OCI-LY7 (cell line): ENCODE data around the gene CLSTN1. TPM values are rescaled to one million over a fixed set of nuclear protein-coding genes. Genes with fewer than 3 reads are reported as not detected.

Source experiments
- BruUV-seq: library from RNA; stranded (reverse); fragments of 400-500 nt; replicated peaks from 2 replicates; lab custom pipeline; 2021; lab: Mats Ljungman, UMichigan
- CTCF ChIA-PET: fragments of 300-600 bp; sonication (Branson Sonifier 250); formaldehyde crosslinking; loops from one replicate; lab custom pipeline; 2022; ENCODE audit warnings: antibody characterized with exemption; ENCODE audit not compliant: unreplicated experiment; lab: Charles Lee
- POLR2A ChIA-PET: fragments of 300-600 bp; sonication (Branson Sonifier 250); formaldehyde crosslinking; loops from one replicate; lab custom pipeline; 2022; ENCODE audit warnings: antibody characterized with exemption; lab: Charles Lee
- DNase-seq: peaks from one replicate; pipeline ENCODE4 v3.0.0-alpha.2; 2015; ENCODE audit warnings: low spot score
- H2AFZ ChIP-seq: fragments of 200-600 bp; sonication (generic), shearing (Covaris generic); 2 replicates; pipeline ENCODE4 v1.6.1; 2014; ENCODE audit warnings: mild to moderate bottlenecking, antibody characterized with exemption, low read length, moderate library complexity
- H3K27ac ChIP-seq: fragments of 200-600 bp; sonication (generic); 2 replicates; pipeline ENCODE4 v1.5.1; 2014; ENCODE audit warnings: mixed run types, low read depth, mild to moderate bottlenecking, moderate library complexity, low read length, inconsistent platforms; ENCODE audit not compliant: poor library complexity, severe bottlenecking
- H3K36me3 ChIP-seq: fragments of 200-600 bp; sonication (generic); 2 replicates; pipeline ENCODE4 v1.6.1; 2014; ENCODE audit warnings: mild to moderate bottlenecking, antibody characterized with exemption, low read length, moderate library complexity, mixed read lengths; ENCODE audit not compliant: insufficient read depth
- H3K4me1 ChIP-seq: fragments of 200-600 bp; sonication (generic); 2 replicates; pipeline ENCODE4 v1.5.1; 2014; ENCODE audit warnings: mild to moderate bottlenecking, low read length; ENCODE audit not compliant: insufficient read depth, poor library complexity, severe bottlenecking
- H3K4me2 ChIP-seq: fragments of 200-600 bp; sonication (generic); 2 replicates; pipeline ENCODE4 v1.6.1; 2014; ENCODE audit warnings: mild to moderate bottlenecking, low read length
- H3K4me3 ChIP-seq: fragments of 200-600 bp; sonication (generic); 2 replicates; pipeline ENCODE4 v1.5.1; 2014; ENCODE audit warnings: mild to moderate bottlenecking, low read depth, low read length; ENCODE audit not compliant: poor library complexity, severe bottlenecking
- H3K79me2 ChIP-seq: fragments of 200-600 bp; sonication (generic); 2 replicates; pipeline ENCODE4 v1.6.1; 2016; ENCODE audit warnings: low read depth, mild to moderate bottlenecking, low read length, moderate library complexity, mixed read lengths; ENCODE audit not compliant: insufficient read depth
- H3K9me2 ChIP-seq: fragments of 200-600 bp; sonication (generic); 2 replicates; pipeline ENCODE4 v1.6.1; 2016; ENCODE audit warnings: mild to moderate bottlenecking, low read length, mixed read lengths; ENCODE audit not compliant: insufficient read depth
- H3K9me3 ChIP-seq: fragments of 200-600 bp; sonication (generic); 2 replicates; pipeline ENCODE4 v1.6.1; 2014; ENCODE audit warnings: mild to moderate bottlenecking, mixed run types, low read length, mixed read lengths
- H4K20me1 ChIP-seq: fragments of 200-600 bp; sonication (generic); 2 replicates; pipeline ENCODE4 v1.6.1; 2014; ENCODE audit warnings: mild to moderate bottlenecking, antibody characterized with exemption, low read length, moderate library complexity, mixed read lengths; ENCODE audit not compliant: insufficient read depth
- CTCF ChIP-seq: fragments of 200-600 bp; sonication (generic); conservative IDR thresholded peaks from 2 replicates; pipeline ENCODE4 v1.5.1; 2014; ENCODE audit warnings: mild to moderate bottlenecking, antibody characterized with exemption, low read length, moderate library complexity, mixed read lengths
- EZH2phosphoT487 ChIP-seq: fragments of 200-600 bp; sonication (generic); IDR thresholded peaks from 2 replicates; pipeline ENCODE4 v1.6.1; 2018; ENCODE audit warnings: low read depth, borderline replicate concordance, mild to moderate bottlenecking, mixed run types, antibody characterized with exemption, low read length, moderate library complexity, mixed read lengths
- intact Hi-C: fragments of 100-400 bp; cut with micrococcal nuclease; formaldehyde crosslinking; loops from one replicate; pipeline ENCODE4 v1.10.0; 2022; ENCODE audit not compliant: unreplicated experiment
- total RNA-seq, 2 experiments: library from RNA; depleted of rRNA in 1 of 2; stranded (reverse); fragments of >200 nt in 1 of 2; shearing (Covaris generic) in 1 of 2; gene quantifications; 2 replicates each; pipeline ENCODE4 v1.2.3, GENCODE V29; 2014 to 2022

Gene CLSTN1
- total RNA-seq, 2 experiments from 2014 or later, result 58.6 to 124 TPM

DNA sequence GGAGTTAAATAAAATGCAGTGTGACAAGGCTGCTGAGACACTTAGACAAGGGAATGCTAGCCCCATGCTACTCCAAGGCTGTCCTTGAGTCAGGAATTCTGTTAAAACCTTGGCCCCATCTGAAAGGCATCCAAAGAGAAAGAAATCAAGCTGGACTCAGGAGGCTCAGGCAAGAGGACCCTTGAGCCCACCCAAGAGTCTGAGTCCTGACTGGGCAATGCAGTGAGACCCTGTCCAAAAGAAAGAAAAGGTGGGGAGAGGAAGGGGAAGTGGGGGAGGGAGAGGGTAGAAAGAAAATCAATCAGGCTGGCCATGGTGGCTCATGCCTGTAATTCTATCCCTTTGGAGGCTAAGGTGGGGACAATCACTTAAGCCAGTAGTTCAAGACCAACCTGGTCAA is 26.7 kb downstream of the CLSTN1 start:
- peaks cover 100% of the 10 kb centered on the region for H3K79me2 ChIP-seq
- ChIA-PET POLR2A (interaction anchor here (1.2 kb wide), 1 partner anchor 21 kb away, joined by 6 read pairs; no protein-coding TSS in a partner anchor), CTCF (no interaction called here)
- no peak overlapping the region for H2AFZ ChIP-seq
- peaks cover 12% of the 10 kb centered on the region for H3K36me3 ChIP-seq
- intact Hi-C loops, result no loop called here
- TF ChIP-seq EZH2phosphoT487 (no peak), CTCF (no peak)
- no peak overlapping the region for H3K4me2 ChIP-seq
- peaks cover 39% of the 10 kb centered on the region for H3K4me1 ChIP-seq
- H3K27ac ChIP-seq, result no peak overlapping the region
- H3K9me3 ChIP-seq, result no peaks in the 10 kb centered on the region
- BruUV-seq, result no TSS peak
- no peak for DNase-seq
- H3K9me2 ChIP-seq, result no peaks in the 10 kb centered on the region
- H3K4me3 ChIP-seq, result no peak overlapping the region
- H4K20me1 ChIP-seq, result peaks cover 16% of the 10 kb centered on the region; the same call in 1 of the 2 replicates

DNA sequence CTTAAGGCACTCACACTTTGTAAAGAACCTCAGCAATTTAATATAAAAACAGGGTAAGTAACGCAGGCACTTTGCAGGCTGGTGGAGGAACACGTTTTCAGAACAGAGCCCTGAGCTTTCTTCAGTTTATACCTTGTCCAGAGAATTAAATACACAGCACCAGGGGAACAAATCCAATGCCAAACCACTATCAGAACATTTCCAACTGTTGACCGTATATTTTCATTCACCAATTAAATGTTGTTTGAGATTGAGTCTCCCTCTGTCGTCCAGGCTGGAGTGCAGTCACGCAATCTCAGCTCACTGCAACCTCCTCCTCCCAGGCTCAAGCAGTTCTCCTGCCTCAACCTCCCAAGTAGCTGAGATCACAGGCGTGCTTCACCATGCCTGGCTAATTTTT is 29.7 kb downstream of the CLSTN1 start:
- Histone ChIP-seq H3K4me2 (peak overlapping the region; percentile 19; the same call in 1 of the 2 replicates), H3K27ac (no peak overlapping the region), H3K9me2 (no peaks in the 10 kb centered on the region), H3K4me1 (peaks cover 44% of the 10 kb centered on the region), H3K9me3 (no peaks in the 10 kb centered on the region), H2AFZ (no peak overlapping the region), H3K79me2 (peaks cover 98% of the 10 kb centered on the region), H3K4me3 (no peak overlapping the region), H3K36me3 (peaks cover 20% of the 10 kb centered on the region), H4K20me1 (peaks cover 16% of the 10 kb centered on the region; the same call in 1 of the 2 replicates)
- CTCF ChIA-PET, result no interaction called here
- BruUV-seq, result no TSS peak
- POLR2A ChIA-PET, result interaction anchor here (0.6 to 1.8 kb wide), 5 partner anchors 9 to 282 kb away, joined by 3 to 6 read pairs (median 3); no protein-coding TSS in a partner anchor
- intact Hi-C loops, result no loop called here
- no peak for TF ChIP-seq CTCF
- TF ChIP-seq EZH2phosphoT487, result no peak
- no peak for DNase-seq

- H3K79me2 ChIP-seq, result peaks cover 98% of the 10 kb centered on the region
- ChIA-PET CTCF (no interaction called here), POLR2A (interaction anchor here (1.8 kb wide), 1 partner anchor 12 kb away, joined by 6 read pairs; no protein-coding TSS in a partner anchor)
- H3K4me2 ChIP-seq, result peak overlapping the region; percentile 19; the same call in 1 of the 2 replicates
- H3K9me2 ChIP-seq, result no peaks in the 10 kb centered on the region
- no peak overlapping the region for H2AFZ ChIP-seq
- H4K20me1 ChIP-seq, result peaks cover 16% of the 10 kb centered on the region; the same call in 1 of the 2 replicates
- no peak overlapping the region for H3K27ac ChIP-seq
- BruUV-seq, result no TSS peak
- TF ChIP-seq EZH2phosphoT487 (no peak), CTCF (no peak)
- H3K9me3 ChIP-seq, result no peaks in the 10 kb centered on the region
- H3K36me3 ChIP-seq, result peaks cover 22% of the 10 kb centered on the region
- H3K4me1 ChIP-seq, result peaks cover 44% of the 10 kb centered on the region
- no peak overlapping the region for H3K4me3 ChIP-seq
- intact Hi-C loops, result no loop called here
- DNase-seq, result no peak
These were observed 30.5 kb downstream of the CLSTN1 start for GRCh38 chr1:9793291-9793690.
